H4 (cell line): ENCODE measurements around the gene ZNF519. TPM values are rescaled to one million over a fixed set of nuclear protein-coding genes. Genes with fewer than 3 reads are reported as not detected.
"Not testable (repeated sequence)": the region's sequence is repeated elsewhere in the genome, so short reads cannot be mapped to it uniquely, and the experiment has no call there.

Experiments
- DNase-seq: peaks from one replicate; pipeline ENCODE4 v3.0.0-alpha.2; 2015; ENCODE audit warnings: low spot score
- total RNA-seq: library from RNA; depleted of rRNA; stranded (reverse); fragments of >200 nt; shearing (Covaris generic); gene quantifications from 2 replicates; pipeline ENCODE4 v1.2.3, GENCODE V29; 2014; rRNA removed

ZNF519 gene
- total RNA-seq, result 3.1 and 8.6 TPM in 2 replicates

GRCh38 chr18:14132271-14132700, at the start of gene ZNF519:
ZNF519 (minus strand) TSS chr18:14132435; CDS start chr18:14132277, 158 bp downstream.
- DNase-seq, result peak; percentile 97

- DNase-seq, result no peak
These were observed 47.1 kb upstream of the ZNF519 start for GRCh38 chr18:14179306-14179705.

GRCh38 chr18:14178321-14179196, 46.3 kb upstream of the ZNF519 start:
- peak; percentile 70 for DNase-seq

GRCh38 chr18:14177540-14178320, 45.5 kb upstream of the ZNF519 start:
- not testable (repeated sequence) for DNase-seq

- not testable (repeated sequence) for DNase-seq
These were observed 43.2 kb upstream of the ZNF519 start for GRCh38 chr18:14175404-14175803.

GRCh38 chr18:14174706-14175085, 42.5 kb upstream of the ZNF519 start:
- no peak for DNase-seq

GRCh38 chr18:14174002-14174705, 41.9 kb upstream of the ZNF519 start:
- DNase-seq, result not testable (repeated sequence)

- not testable (repeated sequence) for DNase-seq
These were observed 41.1 kb upstream of the ZNF519 start for GRCh38 chr18:14173116-14173951.

- DNase-seq, result not testable (repeated sequence)
These were observed 40.2 kb upstream of the ZNF519 start for GRCh38 chr18:14172142-14173115.

- not testable (repeated sequence) for DNase-seq
These were observed 39.3 kb upstream of the ZNF519 start for GRCh38 chr18:14171301-14172141.

GRCh38 chr18:14170367-14171036, 38.3 kb upstream of the ZNF519 start:
- DNase-seq, result not testable (repeated sequence)

GRCh38 chr18:14162915-14163314, 30.7 kb upstream of the ZNF519 start:
- DNase-seq, result not testable (repeated sequence)

GRCh38 chr18:14151564-14152113, 19.4 kb upstream of the ZNF519 start:
- not testable (repeated sequence) for DNase-seq

- DNase-seq, result not testable (repeated sequence)
These were observed 18.5 kb upstream of the ZNF519 start for GRCh38 chr18:14150766-14151165.

GRCh38 chr18:14149916-14150420, 17.7 kb upstream of the ZNF519 start:
- not testable (repeated sequence) for DNase-seq

GRCh38 chr18:14149121-14149850, 17.1 kb upstream of the ZNF519 start:
- DNase-seq, result not testable (repeated sequence)
